ENCODE data around the gene PRPF6.

GRCh38 chr20:63980806-63981728 is at the start of gene PRPF6:
- TF ChIP-seq POLR2A (IDR thresholded peaks at IDR 0.05) (peak in 3 of 4 donors; percentile 61 to 75 (median 67)), CTCF (IDR thresholded peaks at IDR 0.05) (peak; percentile 68 to 97 (median 78))

Measured in esophagus squamous epithelium (tissue), 4 donors.